NAMALWA (cell line): ENCODE results near the gene MPDU1.

Source experiments
- DNase-seq: peaks from one replicate; pipeline ENCODE4 v3.0.0-alpha.2; 2015; ENCODE audit warnings: low spot score

MPDU1 gene

GRCh38 chr17:7560172-7561027, 23.3 kb upstream of the MPDU1 start:
- no peak for DNase-seq

GRCh38 chr17:7561028-7561575, 22.6 kb upstream of the MPDU1 start:
- peak; percentile 65 for DNase-seq

GRCh38 chr17:7561589-7562207, 22.0 kb upstream of the MPDU1 start, which contains the start of gene SENP3:
Gene SENP3, plus strand, starts transcription at chr17:7561919. Its CDS starts 1,158 bp downstream, at chr17:7563077.
- DNase-seq, result peak; percentile 81

- no peak for DNase-seq
Observed at GRCh38 chr17:7562208-7562605, 21.4 kb upstream of the MPDU1 start.

- DNase-seq, result no peak
Observed at GRCh38 chr17:7563115-7563869, 20.4 kb upstream of the MPDU1 start.

GRCh38 chr17:7569571-7569970, 14.1 kb upstream of the MPDU1 start:
- DNase-seq, result no peak

- no peak for DNase-seq
Observed at GRCh38 chr17:7570351-7570750, 13.3 kb upstream of the MPDU1 start.

GRCh38 chr17:7572338-7572587, 11.4 kb upstream of the MPDU1 start:
- DNase-seq, result no peak

- DNase-seq, result peak; percentile 97
Observed at GRCh38 chr17:7572588-7573323, 10.9 kb upstream of the MPDU1 start.

- DNase-seq, result peak; percentile 78
Observed at GRCh38 chr17:7573324-7574080, 10.2 kb upstream of the MPDU1 start.

- DNase-seq, result no peak
Observed at GRCh38 chr17:7574176-7574953, 9.3 kb upstream of the MPDU1 start.

- no peak for DNase-seq
Observed at GRCh38 chr17:7575481-7575883, 8.2 kb upstream of the MPDU1 start.

GRCh38 chr17:7575959-7576358, 7.7 kb upstream of the MPDU1 start:
- DNase-seq, result no peak

GRCh38 chr17:7576432-7576937, 7.2 kb upstream of the MPDU1 start:
- no peak for DNase-seq

- no peak for DNase-seq
Observed at GRCh38 chr17:7577327-7578199, 6.1 kb upstream of the MPDU1 start.

GRCh38 chr17:7579001-7579833, 4.4 kb upstream of the MPDU1 start, which contains the start of gene CD68:
Gene CD68, plus strand, starts transcription at chr17:7579638. Its CDS starts 40 bp downstream, at chr17:7579678.
- peak; percentile 87 for DNase-seq

GRCh38 chr17:7579834-7580603, 3.6 kb upstream of the MPDU1 start:
- no peak for DNase-seq
